HFFc6 (cell line): ENCODE data around the gene GOLGA5. TPM values are rescaled to one million over a fixed set of nuclear protein-coding genes. Genes with fewer than 3 reads are reported as not detected.

Source experiments
- DNase-seq: peaks from one replicate; pipeline ENCODE4 v3.0.0-alpha.2; 2018
- H3K27ac Mint-ChIP-seq: 2 replicates; pipeline ENCODE4 v1.8.0; 2020; ENCODE audit warnings: mild to moderate bottlenecking, mixed read lengths
- H3K27me3 Mint-ChIP-seq: 2 replicates; pipeline ENCODE4 v1.8.0; 2021; ENCODE audit warnings: mild to moderate bottlenecking, moderate library complexity, mixed read lengths; ENCODE audit not compliant: insufficient read depth
- H3K36me3 Mint-ChIP-seq: 2 replicates; pipeline ENCODE4 v1.8.0; 2021; ENCODE audit warnings: low read depth, mixed read lengths
- H3K4me1 Mint-ChIP-seq: 2 replicates; pipeline ENCODE4 v1.8.0; 2020; ENCODE audit warnings: low read depth, mixed read lengths
- H3K4me3 Mint-ChIP-seq: 2 replicates; pipeline ENCODE4 v1.8.0; 2020; ENCODE audit warnings: mild to moderate bottlenecking, moderate library complexity, mixed read lengths
- H3K9me3 Mint-ChIP-seq: 2 replicates; pipeline ENCODE4 v1.8.0; 2020; ENCODE audit warnings: mild to moderate bottlenecking, mixed read lengths
- total RNA-seq, 6 experiments: library from RNA; stranded (reverse); fragmentation: NEBNext Ultra II Directional; extraction: Animal tissue kit (Norgen Biotek cat#: 25700); gene quantifications; 2 replicates in 1 of 6; 3 replicates in 5 of 6; pipeline ENCODE4 v1.2.3, GENCODE V29; 2021
- TF ChIP-seq, protein P1 (sequence below): fragments of 200-600 bp; sonication (generic); IDR thresholded peaks from 2 replicates; pipeline ENCODE4 v1.5.0; 2021; ENCODE audit warnings: antibody characterized with exemption, mild to moderate bottlenecking

Gene GOLGA5
- total RNA-seq, 6 experiments from 2014 or later = 41.1 to 50.7 (median 48.3) TPM

GRCh38 chr14:92751819-92752218, 42.3 kb upstream of the GOLGA5 start:
- TF ChIP-seq, protein P1, sequence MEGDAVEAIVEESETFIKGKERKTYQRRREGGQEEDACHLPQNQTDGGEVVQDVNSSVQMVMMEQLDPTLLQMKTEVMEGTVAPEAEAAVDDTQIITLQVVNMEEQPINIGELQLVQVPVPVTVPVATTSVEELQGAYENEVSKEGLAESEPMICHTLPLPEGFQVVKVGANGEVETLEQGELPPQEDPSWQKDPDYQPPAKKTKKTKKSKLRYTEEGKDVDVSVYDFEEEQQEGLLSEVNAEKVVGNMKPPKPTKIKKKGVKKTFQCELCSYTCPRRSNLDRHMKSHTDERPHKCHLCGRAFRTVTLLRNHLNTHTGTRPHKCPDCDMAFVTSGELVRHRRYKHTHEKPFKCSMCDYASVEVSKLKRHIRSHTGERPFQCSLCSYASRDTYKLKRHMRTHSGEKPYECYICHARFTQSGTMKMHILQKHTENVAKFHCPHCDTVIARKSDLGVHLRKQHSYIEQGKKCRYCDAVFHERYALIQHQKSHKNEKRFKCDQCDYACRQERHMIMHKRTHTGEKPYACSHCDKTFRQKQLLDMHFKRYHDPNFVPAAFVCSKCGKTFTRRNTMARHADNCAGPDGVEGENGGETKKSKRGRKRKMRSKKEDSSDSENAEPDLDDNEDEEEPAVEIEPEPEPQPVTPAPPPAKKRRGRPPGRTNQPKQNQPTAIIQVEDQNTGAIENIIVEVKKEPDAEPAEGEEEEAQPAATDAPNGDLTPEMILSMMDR = no peak
- Mint-ChIP-seq H3K27me3 (peaks cover 28% of the 10 kb centered on the region), H3K4me1 (peaks cover 23% of the 10 kb centered on the region), H3K27ac (no peak overlapping the region), H3K36me3 (peaks cover 3% of the 10 kb centered on the region; the same call in 1 of the 2 replicates), H3K9me3 (no peaks in the 10 kb centered on the region; the same call in 1 of the 2 replicates), H3K4me3 (no peak overlapping the region)
- DNase-seq = no peak

GRCh38 chr14:92753250-92753649, 40.9 kb upstream of the GOLGA5 start:
- Mint-ChIP-seq H3K36me3 (peaks cover 3% of the 10 kb centered on the region; the same call in 1 of the 2 replicates), H3K4me1 (peaks cover 10% of the 10 kb centered on the region), H3K27me3 (peaks cover 28% of the 10 kb centered on the region), H3K4me3 (no peak overlapping the region), H3K9me3 (no peaks in the 10 kb centered on the region; the same call in 1 of the 2 replicates), H3K27ac (no peak overlapping the region)
- TF ChIP-seq, protein P1 = no peak
- DNase-seq = no peak

DNA sequence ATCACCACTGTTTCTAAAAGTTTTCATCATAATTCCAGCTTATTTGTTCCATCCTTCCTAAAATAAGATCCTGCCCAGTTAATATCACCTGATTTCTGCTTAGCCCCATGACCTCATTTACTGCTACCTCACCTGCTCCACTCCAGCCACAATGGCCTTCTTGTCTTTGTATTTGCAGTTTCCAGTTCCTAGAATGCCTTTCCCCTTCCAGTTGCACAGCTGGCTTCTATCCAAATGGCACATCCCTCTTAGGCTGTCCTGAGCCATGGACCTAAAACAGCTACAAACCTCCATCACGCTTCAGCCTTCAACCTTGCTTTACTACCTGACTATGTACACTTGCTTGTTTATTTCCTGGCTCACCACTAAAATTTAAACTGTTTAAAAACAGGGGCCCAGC, 39.1 kb upstream of the GOLGA5 start:
- Mint-ChIP-seq H3K4me3 (no peak overlapping the region), H3K27ac (no peak overlapping the region), H3K4me1 (no peaks in the 10 kb centered on the region; the same call in 1 of the 2 replicates), H3K27me3 (peaks cover 31% of the 10 kb centered on the region), H3K9me3 (no peaks in the 10 kb centered on the region; the same call in 1 of the 2 replicates), H3K36me3 (peaks cover 3% of the 10 kb centered on the region; the same call in 1 of the 2 replicates)
- TF ChIP-seq, protein P1 = no peak
- no peak for DNase-seq

GRCh38 chr14:92755495-92755894, 38.6 kb upstream of the GOLGA5 start:
- no peaks in the 10 kb centered on the region; the same call in 1 of the 2 replicates for H3K9me3 Mint-ChIP-seq
- H3K27me3 Mint-ChIP-seq = peaks cover 33% of the 10 kb centered on the region
- H3K36me3 Mint-ChIP-seq = no peaks in the 10 kb centered on the region
- no peak for DNase-seq
- TF ChIP-seq, protein P1 = no peak
- H3K4me3 Mint-ChIP-seq = no peak overlapping the region
- H3K4me1 Mint-ChIP-seq = peaks cover 5% of the 10 kb centered on the region; the same call in 1 of the 2 replicates
- H3K27ac Mint-ChIP-seq = no peak overlapping the region

- TF ChIP-seq, protein P1 = no peak
- DNase-seq = no peak
- H3K4me3 Mint-ChIP-seq = no peak overlapping the region
- H3K27ac Mint-ChIP-seq = no peak overlapping the region
- peaks cover 24% of the 10 kb centered on the region for H3K27me3 Mint-ChIP-seq
- H3K36me3 Mint-ChIP-seq = no peaks in the 10 kb centered on the region
- no peaks in the 10 kb centered on the region for H3K9me3 Mint-ChIP-seq
- peaks cover 10% of the 10 kb centered on the region; the same call in 1 of the 2 replicates for H3K4me1 Mint-ChIP-seq
These were observed 37.7 kb upstream of the GOLGA5 start for GRCh38 chr14:92756446-92756845.
